ENCODE results near the gene HTT.

HTT gene

GRCh38 chr4:3074078-3074845, at the start of gene HTT, which contains the start of gene HTT-AS:
TSS of gene HTT (plus strand) at chr4:3074681. CDS start at chr4:3074826, 145 bp downstream.
TSS of gene HTT-AS (minus strand) at chr4:3074538.
- peak; percentile 95 for DNase-seq (ENCODE audit: low read depth, low spot score)

GRCh38 chr4:3025881-3026280, 48.6 kb upstream of the HTT start:
- no peak for DNase-seq (ENCODE audit: low read depth, low spot score)

- DNase-seq (ENCODE audit: low read depth, low spot score) = no peak
These were observed 47.9 kb upstream of the HTT start for GRCh38 chr4:3026540-3026939.

- no peak for DNase-seq (ENCODE audit: low read depth, low spot score)
These were observed 45.0 kb upstream of the HTT start for GRCh38 chr4:3029464-3029863.

GRCh38 chr4:3030566-3031356, 43.7 kb upstream of the HTT start:
- DNase-seq (ENCODE audit: low read depth, low spot score) = no peak

- no peak for DNase-seq (ENCODE audit: low read depth, low spot score)
These were observed 43.0 kb upstream of the HTT start for GRCh38 chr4:3031357-3032082.

GRCh38 chr4:3034231-3034630, 40.2 kb upstream of the HTT start:
- DNase-seq (ENCODE audit: low read depth, low spot score) = no peak

GRCh38 chr4:3035249-3035648, 39.2 kb upstream of the HTT start:
- DNase-seq (ENCODE audit: low read depth, low spot score) = no peak

GRCh38 chr4:3035674-3036073, 38.8 kb upstream of the HTT start:
- no peak for DNase-seq (ENCODE audit: low read depth, low spot score)

- DNase-seq (ENCODE audit: low read depth, low spot score) = no peak
These were observed 38.1 kb upstream of the HTT start for GRCh38 chr4:3036131-3036952.

GRCh38 chr4:3037957-3038461, 36.5 kb upstream of the HTT start:
- DNase-seq (ENCODE audit: low read depth, low spot score) = no peak

- no peak for DNase-seq (ENCODE audit: low read depth, low spot score)
These were observed 34.6 kb upstream of the HTT start for GRCh38 chr4:3039706-3040366.

GRCh38 chr4:3040452-3041191, 33.9 kb upstream of the HTT start:
- DNase-seq (ENCODE audit: low read depth, low spot score) = no peak

GRCh38 chr4:3041192-3042142, 33.0 kb upstream of the HTT start:
- DNase-seq (ENCODE audit: low read depth, low spot score) = no peak

- DNase-seq (ENCODE audit: low read depth, low spot score) = no peak
These were observed 32.3 kb upstream of the HTT start for GRCh38 chr4:3042226-3042625.

- no peak for DNase-seq (ENCODE audit: low read depth, low spot score)
These were observed 31.0 kb upstream of the HTT start for GRCh38 chr4:3043282-3044020.

GRCh38 chr4:3044870-3045819, 29.3 kb upstream of the HTT start:
- DNase-seq (ENCODE audit: low read depth, low spot score) = no peak

All from smooth muscle cell of the brain vasculature (primary cell).